ENCODE data around the gene SEPTIN1.
A peak's percentile ranks its signal among the peaks of the same experiment; 100 is the strongest.

The SEPTIN1 gene

GRCh38 chr16:30406795-30407101 lies 24.4 kb upstream of the SEPTIN1 start:
- no peaks in the 10 kb centered on the region for H3K9me3 Mint-ChIP-seq
- peak overlapping the region; percentile 87 for H3K4me3 Mint-ChIP-seq
- H3K36me3 Mint-ChIP-seq (ENCODE audit: low read depth), result peaks cover 11% of the 10 kb centered on the region
- H3K27me3 Mint-ChIP-seq (ENCODE audit: low read depth, poor library complexity), result peaks cover 2% of the 10 kb centered on the region
- H3K4me1 Mint-ChIP-seq, result peaks cover 29% of the 10 kb centered on the region
- peak overlapping the region; percentile 94 for H3K27ac Mint-ChIP-seq
- TF ChIP-seq, protein P1, sequence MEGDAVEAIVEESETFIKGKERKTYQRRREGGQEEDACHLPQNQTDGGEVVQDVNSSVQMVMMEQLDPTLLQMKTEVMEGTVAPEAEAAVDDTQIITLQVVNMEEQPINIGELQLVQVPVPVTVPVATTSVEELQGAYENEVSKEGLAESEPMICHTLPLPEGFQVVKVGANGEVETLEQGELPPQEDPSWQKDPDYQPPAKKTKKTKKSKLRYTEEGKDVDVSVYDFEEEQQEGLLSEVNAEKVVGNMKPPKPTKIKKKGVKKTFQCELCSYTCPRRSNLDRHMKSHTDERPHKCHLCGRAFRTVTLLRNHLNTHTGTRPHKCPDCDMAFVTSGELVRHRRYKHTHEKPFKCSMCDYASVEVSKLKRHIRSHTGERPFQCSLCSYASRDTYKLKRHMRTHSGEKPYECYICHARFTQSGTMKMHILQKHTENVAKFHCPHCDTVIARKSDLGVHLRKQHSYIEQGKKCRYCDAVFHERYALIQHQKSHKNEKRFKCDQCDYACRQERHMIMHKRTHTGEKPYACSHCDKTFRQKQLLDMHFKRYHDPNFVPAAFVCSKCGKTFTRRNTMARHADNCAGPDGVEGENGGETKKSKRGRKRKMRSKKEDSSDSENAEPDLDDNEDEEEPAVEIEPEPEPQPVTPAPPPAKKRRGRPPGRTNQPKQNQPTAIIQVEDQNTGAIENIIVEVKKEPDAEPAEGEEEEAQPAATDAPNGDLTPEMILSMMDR (IDR thresholded peaks at IDR 0.05), result no peak
- no peak for DNase-seq

DNA sequence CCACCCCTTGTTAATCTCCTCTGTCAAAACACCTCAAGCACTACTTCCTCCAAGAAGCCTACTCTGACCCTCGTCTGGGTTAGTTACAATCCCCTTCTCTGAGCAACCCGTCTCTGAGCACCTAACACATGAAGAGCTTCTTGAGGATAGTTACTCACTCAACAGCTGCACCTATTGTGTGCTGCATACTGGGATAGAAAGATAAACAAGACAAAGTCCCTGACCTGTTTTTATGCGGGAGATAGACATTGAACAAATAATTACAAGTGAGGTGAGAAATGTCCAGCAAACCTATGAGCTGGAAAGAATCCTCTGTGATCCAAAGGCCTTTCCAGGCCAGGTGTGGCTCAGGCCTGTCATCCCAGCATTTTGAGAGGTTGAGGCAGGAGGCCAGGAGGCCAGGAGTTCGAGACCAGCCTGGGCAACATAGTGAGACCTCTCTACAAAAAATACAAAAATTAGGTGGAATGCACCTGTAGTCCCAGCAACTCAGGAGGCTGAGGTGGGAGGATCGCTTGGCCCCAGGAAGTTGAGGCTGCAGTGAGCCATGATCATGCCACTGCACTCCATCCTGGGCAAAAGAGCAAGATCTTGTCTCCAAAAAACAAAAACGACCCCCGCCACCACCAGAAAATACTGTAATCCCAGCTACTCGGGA lies 19.5 kb upstream of the SEPTIN1 start:
- TF ChIP-seq, protein P1 (IDR thresholded peaks at IDR 0.05), result no peak
- peak overlapping the region; percentile 100 for H3K27ac Mint-ChIP-seq
- peaks cover 2% of the 10 kb centered on the region for H3K27me3 Mint-ChIP-seq (ENCODE audit: low read depth, poor library complexity)
- peak overlapping the region; percentile 83 for H3K4me3 Mint-ChIP-seq
- peaks cover 6% of the 10 kb centered on the region for H3K36me3 Mint-ChIP-seq (ENCODE audit: low read depth)
- no peak for DNase-seq
- H3K9me3 Mint-ChIP-seq, result no peaks in the 10 kb centered on the region
- peaks cover 34% of the 10 kb centered on the region for H3K4me1 Mint-ChIP-seq

GRCh38 chr16:30399435-30400186 lies 17.2 kb upstream of the SEPTIN1 start:
- Mint-ChIP-seq H3K27ac (peak overlapping the region; percentile 100), H3K9me3 (no peaks in the 10 kb centered on the region), H3K4me1 (peaks cover 45% of the 10 kb centered on the region), H3K4me3 (peak overlapping the region; percentile 83), H3K36me3 (ENCODE audit: low read depth) (peaks cover 6% of the 10 kb centered on the region), H3K27me3 (ENCODE audit: low read depth, poor library complexity) (peaks cover 2% of the 10 kb centered on the region)
- DNase-seq, result no peak
- TF ChIP-seq, protein P1 (IDR thresholded peaks at IDR 0.05), result no peak

DNA sequence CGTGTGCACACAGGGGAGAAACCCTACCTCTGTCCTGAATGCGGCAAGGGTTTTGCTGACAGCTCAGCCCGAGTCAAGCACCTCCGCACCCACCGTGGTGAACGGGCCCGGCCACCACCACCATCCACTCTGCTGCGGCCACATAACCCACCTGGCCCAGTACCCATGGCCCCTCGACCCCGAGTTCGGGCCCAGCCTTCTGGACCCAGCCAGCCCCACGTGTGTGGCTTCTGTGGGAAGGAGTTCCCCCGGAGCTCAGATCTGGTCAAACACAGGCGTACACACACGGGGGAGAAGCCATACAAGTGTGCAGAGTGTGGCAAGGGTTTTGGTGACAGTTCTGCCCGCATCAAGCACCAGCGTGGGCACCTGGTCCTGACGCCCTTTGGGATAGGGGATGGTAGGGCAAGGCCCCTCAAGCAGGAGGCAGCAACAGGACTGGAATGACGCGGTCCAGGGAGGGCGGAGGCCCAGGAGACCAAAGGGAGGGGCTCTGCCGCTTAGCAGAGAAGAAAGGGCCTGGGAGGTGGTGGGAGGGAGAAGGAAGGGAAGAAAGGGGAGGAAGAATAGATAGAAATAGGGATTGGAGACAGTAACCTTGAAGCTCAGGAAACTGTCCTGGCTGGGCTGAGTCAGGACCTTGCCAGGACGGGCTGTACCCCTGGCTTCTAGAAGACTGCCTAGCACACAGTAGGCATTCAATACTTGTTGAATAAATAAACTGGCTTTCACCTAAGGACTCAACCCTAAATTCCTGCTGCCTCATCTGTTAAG lies 16.5 kb upstream of the SEPTIN1 start:
- H3K9me3 Mint-ChIP-seq, result no peaks in the 10 kb centered on the region
- peak overlapping the region; percentile 100 for H3K27ac Mint-ChIP-seq
- no peak for DNase-seq
- H3K4me1 Mint-ChIP-seq, result peaks cover 53% of the 10 kb centered on the region
- TF ChIP-seq, protein P1 (IDR thresholded peaks at IDR 0.05), result no peak
- H3K4me3 Mint-ChIP-seq, result peak overlapping the region; percentile 83
- H3K27me3 Mint-ChIP-seq (ENCODE audit: low read depth, poor library complexity), result peaks cover 2% of the 10 kb centered on the region
- peaks cover 6% of the 10 kb centered on the region for H3K36me3 Mint-ChIP-seq (ENCODE audit: low read depth)

GRCh38 chr16:30397776-30398660 lies 15.7 kb upstream of the SEPTIN1 start:
- H3K27ac Mint-ChIP-seq, result no peak overlapping the region
- H3K9me3 Mint-ChIP-seq, result no peaks in the 10 kb centered on the region
- peaks cover 6% of the 10 kb centered on the region for H3K36me3 Mint-ChIP-seq (ENCODE audit: low read depth)
- no peak for DNase-seq
- TF ChIP-seq, protein P1 (IDR thresholded peaks at IDR 0.05), result no peak
- peaks cover 2% of the 10 kb centered on the region for H3K27me3 Mint-ChIP-seq (ENCODE audit: low read depth, poor library complexity)
- H3K4me1 Mint-ChIP-seq, result peaks cover 58% of the 10 kb centered on the region
- H3K4me3 Mint-ChIP-seq, result no peak overlapping the region
